RPMI8226 (cell line): ENCODE data around the gene NPIPB2.
"Not testable (repeated sequence)": the region's sequence is repeated elsewhere in the genome, so short reads cannot be mapped to it uniquely, and the experiment has no call there.

Experiments
- DNase-seq: peaks from one replicate; pipeline ENCODE4 v3.0.0-alpha.2; 2015

The NPIPB2 gene

DNA sequence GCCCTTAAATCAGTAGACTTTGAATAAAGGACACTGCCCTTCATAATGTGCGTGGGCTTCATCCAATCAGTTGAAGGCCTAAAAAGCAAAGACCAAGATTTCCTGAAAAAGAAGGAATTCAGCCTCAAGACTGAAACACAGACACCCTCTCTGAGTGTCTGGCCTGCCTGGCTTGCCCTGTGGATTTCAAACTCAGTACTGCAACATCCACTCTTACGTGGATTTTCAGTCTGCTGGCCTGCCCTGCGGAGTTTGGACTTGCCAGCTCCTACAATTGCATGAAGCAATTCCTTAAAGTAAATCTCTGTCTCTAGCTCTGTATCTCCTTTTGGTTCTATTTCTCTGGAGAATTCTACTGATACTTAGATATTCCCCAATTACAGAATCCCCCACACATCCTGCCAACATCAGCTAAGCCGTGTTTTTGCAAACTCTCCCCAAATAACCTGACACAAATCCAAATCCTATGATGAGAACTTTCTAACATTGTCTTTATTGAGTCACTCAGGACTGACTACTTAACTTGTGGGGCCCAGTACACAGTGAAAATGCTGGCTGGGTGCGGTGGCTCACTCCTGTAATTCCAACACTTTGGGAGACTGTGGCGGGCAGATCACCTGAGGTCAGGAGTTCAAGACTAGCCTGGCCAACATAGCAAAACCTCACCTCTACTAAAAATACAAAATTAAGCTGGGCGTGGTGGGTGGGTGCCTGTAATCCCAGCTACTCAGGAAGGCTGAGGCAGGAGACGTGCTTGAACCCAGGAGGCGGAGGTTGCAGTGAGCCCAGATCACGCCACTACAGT, 15.9 kb upstream of the NPIPB2 start:
- DNase-seq: no peak

DNA sequence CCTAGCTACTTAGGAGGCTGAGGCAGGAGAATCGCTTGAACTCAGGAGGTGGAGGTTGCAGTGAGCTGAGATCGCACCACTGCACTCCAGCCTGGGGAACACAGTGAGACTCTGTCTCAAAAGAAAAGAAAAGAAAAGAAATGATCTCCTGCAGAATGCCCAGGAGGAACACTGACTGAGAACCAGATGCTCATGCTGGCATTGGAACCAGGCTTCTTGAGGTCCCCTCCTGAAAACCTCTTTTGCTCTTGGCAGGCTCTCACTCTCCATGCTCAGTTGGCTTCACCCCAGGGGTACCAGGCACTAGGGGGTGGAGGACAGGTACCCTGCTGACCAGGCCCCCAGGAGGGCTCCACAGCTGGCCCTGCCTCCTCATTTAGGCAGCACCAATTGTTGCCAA, 14.7 kb upstream of the NPIPB2 start:
- DNase-seq: no peak

DNA sequence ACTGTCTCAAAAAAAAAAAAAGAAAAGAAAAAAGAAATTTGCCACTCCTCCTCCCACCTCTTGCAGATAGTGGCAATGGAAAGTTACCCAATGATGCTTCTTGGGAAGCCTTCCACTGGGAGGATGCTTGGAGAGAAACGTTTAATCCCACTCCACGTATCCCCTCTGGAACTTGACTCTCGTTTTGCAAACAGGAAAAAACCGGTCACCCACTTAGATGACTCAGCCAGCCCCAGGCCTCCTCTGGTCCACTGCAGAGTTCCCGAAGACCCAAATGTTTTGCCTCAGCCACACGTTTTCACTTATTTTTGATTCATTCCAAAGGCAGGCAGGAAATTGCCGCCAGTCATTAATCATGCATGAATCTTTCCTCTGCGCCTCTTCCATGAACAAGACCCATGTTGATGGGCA, 13.9 kb upstream of the NPIPB2 start:
- no peak for DNase-seq

DNA sequence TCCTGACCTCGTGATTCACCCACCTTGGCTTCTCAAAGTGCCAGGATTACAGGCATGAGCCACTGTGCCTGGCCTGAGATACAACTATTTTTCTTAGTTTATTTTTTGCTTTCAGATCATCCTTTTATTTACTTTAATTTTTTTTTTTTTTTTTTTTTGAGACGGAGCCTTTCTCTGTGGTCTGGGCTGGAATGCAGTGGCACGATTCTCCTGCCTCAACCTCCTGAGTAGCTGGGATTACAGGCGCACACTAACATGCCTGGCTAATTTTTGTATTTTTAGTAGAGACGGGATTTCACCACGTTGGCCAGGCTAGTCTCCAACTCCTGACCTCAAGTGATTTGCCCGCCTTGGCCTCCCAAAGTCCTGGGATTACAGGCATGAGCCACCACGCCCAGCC, 11.7 kb upstream of the NPIPB2 start:
- DNase-seq: not testable (repeated sequence)

DNA sequence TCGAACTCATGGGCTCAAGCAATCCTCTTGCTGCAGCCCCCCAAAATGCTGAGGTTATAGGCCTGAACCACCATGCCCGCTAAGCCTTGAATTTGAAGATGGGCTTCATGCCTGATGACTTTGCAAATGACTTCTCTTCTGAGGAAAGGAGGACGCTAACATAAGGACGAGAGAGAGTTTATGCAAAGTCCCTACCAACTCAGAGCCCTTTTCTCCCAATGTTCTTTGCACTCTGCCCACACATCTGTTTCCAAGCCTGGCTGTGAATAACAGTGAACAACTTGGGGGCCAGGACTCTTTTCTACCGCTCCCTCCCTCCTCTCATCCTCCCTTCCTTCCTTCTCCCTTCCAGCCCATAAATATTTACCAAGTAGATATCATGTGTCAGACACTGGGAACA, 8.5 kb upstream of the NPIPB2 start:
- DNase-seq: no peak

DNA sequence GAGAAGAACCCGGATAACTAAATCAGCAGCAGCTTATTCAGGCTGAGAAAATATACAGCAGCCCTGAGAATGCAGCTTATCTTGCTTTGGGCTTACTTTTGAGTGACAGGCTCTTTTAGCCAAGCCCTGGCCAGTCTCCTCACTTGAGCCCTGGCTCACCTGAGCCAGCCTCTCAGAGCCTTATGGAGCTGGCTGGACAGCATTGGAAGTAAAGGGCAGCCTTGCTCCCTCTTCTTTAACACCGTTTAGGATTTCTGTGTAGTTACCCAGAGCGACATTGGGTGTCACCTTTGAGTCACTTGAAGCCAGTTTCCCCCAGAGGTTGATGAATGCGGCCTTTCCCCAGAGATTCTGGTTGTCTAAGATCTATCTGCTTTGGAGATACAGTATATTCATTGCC, 7.7 kb upstream of the NPIPB2 start:
- DNase-seq: peak; percentile 75

DNA sequence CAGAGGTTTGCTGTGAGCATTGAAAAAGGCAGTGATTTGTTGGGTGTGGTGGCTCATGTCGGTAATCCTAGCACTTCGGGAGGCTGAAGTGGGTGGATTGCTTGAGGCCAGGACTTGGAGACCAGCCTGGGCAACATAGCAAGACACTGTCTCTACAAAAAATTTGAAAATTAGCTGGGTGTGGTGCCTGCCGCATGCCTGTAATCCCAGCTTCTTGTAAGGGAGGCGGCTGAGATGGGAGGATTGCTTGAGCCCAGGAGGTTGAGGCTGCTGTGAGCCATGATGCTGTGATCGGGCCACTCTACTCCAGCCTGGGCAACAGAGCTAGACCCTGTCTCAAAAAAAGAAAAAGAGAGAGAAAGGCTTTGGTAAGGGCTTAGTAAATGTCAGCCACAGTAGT, 7.0 kb upstream of the NPIPB2 start:
- DNase-seq: no peak

DNA sequence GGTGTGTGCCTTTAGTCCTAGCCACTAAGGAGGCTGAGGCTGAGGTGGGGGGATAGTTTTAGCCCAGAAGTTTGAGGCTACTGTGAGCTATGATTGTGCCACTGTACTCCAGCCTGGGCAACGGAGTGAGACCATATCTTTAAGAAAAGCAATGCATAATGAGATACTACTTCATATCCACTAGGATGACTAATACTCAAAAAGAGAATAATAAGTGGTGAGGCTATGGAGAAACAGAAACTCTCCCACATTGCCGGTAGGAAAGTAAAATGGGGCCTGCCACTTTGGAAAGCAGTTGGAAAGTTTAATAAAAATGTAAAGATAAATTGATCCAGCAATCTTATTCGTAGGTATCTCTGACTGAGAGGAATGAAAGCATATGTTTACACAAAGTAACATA, 4.6 kb upstream of the NPIPB2 start:
- no peak for DNase-seq

DNA sequence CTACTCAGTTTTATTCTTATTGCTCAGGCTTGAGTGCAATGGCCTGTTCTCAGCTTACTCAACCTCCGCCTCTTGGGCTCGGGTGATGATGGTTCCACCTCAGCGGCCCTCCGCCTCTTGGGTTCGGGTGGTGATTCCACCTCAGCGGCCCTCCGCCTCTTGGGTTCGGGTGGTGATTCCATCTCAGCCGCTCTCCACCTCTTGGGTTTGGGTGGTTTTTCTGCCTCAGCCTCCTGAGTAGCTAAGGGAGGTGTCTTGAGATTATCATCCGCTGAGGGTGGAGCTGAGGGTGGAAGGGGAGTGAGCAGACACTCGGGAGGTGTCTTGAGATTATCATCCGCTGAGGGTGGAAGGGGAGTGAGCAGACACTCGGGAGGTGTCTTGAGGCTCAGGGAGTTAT, 14.5 kb downstream of the NPIPB2 start:
- not testable (repeated sequence) for DNase-seq

DNA sequence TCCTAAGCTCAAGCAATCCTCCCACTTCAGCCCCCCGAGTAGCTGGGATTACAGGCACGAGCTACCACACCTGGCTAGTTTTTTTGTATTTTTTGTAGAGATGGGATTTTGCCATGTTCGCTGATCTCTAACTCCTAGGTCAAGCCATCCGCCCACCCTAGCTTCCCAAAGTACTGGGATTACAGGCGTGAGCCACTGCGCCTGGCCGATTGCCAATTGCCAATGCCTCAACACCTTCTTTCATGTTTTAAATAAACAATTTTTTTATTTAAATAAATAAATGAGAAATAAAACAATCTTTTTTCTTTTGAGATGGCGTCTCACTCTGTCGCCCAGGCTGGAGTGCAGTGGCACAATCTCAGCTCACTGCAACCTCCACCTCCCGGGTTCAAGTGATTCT, 17.8 kb downstream of the NPIPB2 start:
- not testable (repeated sequence) for DNase-seq

DNA sequence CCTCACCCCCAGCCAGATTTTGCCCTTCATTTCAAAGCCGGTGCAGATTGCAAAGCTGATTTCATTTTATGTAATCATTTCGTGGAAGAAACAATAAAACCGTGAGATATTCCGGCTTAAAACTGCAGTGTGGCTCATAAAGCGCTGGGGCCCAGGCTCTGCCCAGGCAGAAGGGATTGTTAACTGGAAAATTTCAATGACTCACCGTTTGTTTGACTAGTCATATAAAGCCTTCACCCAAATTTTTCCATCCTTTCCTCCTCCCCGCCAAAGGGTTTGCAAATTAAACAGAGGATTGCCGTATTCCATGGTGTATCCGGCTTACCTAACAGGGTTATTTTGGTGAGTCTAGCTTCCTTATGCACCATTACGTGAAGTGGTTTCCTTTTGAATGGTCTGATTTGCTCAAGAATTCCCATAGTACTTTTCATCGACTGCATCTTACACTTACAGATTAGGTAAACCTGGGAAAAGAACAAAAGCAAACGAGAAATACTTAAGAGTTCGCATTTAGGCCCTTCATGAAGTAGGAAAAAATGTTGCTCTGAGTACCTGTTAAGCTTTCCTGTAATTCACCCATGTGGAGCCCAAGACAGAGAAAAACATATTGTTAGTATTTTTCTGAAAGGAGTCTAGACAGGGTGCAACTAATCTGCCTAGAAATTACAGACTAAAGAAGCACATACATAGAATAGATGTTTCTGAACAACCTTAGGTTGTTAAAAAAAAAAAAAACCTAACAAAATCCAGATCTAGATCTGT, 25.1 kb downstream of the NPIPB2 start:
- no peak for DNase-seq

DNA sequence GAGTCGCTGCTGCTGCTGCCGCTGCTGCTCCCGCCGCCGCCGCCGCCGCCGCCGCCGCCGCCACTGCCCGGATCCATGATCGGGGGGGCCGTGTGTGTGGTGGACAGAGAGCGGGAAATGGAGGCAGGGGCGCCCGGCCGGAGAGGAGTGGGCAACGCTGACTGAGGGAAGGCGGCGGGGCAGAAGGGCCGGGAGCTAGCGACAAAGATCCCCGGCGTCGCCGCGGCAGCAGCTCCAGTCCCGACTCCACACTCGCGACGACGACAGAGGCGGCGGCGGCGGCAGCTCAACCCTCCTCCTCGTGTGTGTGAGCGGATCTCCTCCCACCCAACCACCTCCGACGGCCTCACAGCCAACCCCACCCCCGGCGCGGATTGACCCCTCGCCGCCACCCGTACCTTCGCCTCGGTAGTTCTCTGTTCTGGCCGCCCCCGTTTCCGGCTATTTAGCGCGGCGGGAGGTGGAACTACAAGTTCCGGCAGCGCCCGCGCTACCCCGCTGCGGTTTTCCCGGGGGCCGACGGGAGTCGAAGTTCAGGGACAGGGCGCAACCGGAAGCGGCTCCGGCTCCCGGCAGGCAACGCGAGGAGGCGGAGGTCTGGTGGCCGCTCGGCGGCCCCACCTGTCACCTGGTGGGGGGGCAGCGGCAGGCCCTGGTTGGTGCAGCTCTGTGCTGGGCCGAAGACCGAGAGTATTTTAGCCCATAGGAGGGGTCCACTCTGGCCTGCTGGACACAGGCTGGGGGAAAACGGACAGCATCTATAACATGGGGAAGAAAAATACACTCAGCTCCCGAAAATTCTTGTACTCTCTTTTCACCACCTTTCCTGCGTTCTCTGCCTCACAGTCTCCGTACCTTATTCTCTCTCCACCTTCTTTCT, 26.0 kb downstream of the NPIPB2 start, which contains the start of gene GSPT1:
TSS of gene GSPT1 (minus strand) at position 313 of the 880 bp plus-strand sequence. CDS start at position 77, 236 bp downstream.
- DNase-seq: peak; percentile 100

DNA sequence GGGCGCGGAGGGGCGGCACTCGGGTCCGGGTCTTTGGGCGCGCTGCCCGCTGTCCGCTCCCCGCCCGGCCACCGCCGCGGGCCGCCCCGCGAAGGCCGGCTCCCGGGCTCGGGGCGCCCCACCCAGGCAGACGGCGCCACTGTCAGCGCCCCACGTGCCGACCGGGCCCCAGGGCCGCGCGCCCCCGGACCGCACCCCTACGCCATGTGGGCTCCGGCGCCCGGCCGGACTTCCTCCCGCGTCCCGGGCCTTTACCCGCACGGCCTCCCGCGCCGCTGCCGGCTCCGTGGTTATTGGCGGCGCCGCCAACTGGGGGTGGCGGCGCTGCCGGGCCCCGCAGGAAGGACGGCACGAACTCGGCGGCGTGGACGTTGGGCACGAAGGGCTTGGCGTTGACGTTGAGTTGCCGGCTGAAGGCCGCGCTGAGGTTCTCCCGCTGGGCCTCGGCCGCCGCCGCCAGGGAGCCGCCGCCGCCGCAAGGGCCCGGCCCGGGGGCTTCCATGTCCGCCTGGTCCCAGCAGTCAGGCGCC, 26.7 kb downstream of the NPIPB2 start:
- peak; percentile 65 for DNase-seq

DNA sequence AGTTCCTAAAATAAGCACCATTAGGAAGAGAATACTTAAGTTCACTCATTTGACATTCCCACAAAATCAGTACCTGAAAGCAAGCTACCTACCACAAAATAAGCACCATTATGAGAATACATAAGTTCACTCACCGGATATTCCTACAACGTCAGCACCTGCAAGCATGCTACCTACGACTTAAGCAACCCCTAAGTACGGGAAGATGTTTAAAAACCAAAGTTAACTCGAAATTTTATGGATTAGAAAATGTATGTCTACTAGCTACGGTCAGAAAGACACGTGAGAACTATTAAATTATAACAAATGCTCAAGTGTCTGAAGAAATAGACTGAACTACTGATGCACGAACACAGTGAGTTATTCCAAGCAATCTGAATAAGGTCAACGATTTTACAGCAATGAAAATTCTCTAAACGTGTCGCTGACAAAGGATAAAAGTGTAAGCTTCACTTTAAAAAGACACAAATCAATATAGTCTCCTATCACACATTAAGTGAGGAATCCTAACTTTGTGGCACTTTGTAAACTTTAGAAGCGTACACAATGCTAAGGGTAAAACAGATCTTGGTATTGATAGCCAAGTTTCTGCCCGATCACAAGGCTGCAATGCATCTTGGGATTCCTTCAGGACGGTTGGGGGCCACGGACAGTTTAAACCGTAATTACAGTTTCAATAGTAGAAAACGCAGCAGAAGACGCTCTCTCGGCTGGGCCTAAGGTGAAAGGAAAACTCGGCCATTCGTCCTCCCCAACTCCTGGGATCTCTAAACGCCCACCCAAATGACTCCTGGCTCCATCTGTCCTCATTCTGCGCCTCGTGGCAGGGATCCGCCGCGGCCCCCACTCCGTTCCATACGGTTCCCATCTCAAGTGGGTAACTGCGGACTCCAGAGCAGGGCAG, 27.4 kb downstream of the NPIPB2 start:
- DNase-seq: peak; percentile 52

DNA sequence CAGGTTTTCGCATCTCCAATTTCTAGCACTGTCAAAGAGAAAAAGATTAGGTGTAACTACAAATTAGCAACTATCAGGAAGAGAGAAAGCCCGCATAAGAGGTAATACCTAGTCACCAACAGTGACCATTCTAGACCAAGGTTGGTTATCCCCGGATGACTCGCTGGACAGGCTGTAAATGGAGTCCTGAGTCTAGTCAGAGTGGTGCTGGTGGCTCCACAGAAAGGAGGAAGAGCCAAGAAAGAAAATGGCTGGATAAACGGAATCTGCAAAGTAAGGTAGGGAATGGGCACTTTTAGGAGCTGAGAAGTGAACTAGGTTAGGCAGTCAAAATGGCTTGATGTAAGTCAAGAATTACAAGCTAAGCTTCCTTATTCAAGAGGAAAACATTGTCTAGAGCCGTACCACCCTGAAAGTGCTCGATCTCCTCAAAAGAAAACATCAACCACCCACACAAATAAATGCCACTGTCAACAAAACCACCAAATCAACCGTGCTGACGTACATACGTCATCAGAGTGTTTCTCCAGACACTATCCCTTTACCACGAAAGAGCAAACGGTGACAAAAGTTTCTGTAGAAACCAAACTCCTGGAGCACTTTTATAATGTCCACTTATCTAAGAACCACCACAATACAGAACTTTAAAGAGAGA, 28.3 kb downstream of the NPIPB2 start:
- DNase-seq: peak; percentile 30

DNA sequence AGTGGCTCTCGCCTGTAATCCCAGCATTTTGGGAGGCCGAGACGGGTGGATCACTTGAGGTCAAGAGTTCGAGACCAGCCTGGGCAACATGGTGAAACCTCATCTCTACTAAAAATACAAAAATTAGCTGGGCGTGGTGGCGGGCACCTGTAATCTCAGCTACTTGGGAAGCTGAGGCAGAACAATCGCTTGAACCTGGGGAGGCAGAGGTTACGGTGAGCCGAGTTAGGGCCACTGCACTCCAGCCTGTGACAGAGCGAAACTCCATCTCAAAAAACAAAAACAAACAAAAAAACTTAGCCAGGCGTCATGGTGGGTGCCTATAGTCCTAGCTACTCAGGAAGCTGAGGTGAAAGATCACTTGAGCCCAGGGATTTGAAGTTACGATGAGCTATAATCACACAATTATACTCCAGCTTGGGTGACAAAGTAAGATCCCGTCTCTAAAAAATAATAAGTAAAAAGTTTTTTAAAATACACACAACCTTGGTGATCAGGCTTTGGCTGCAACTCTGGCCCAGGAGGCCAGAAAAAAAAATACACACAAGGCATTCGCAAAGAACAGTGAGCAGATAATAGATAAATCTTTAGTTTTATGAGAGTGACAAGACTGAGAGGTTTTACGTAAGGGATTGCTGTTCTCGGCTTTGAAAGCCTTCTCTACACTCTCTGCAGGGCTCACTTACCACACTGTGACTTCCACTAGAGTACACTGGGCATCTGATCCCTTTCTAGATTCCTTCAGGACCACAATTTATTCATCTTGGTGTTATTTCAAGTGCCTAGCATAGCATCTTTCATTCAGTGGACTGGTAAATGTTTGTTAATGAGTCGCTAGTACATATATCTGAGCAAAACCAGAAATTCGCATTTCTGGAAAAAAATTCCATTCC, 31.9 kb downstream of the NPIPB2 start:
- no peak for DNase-seq

DNA sequence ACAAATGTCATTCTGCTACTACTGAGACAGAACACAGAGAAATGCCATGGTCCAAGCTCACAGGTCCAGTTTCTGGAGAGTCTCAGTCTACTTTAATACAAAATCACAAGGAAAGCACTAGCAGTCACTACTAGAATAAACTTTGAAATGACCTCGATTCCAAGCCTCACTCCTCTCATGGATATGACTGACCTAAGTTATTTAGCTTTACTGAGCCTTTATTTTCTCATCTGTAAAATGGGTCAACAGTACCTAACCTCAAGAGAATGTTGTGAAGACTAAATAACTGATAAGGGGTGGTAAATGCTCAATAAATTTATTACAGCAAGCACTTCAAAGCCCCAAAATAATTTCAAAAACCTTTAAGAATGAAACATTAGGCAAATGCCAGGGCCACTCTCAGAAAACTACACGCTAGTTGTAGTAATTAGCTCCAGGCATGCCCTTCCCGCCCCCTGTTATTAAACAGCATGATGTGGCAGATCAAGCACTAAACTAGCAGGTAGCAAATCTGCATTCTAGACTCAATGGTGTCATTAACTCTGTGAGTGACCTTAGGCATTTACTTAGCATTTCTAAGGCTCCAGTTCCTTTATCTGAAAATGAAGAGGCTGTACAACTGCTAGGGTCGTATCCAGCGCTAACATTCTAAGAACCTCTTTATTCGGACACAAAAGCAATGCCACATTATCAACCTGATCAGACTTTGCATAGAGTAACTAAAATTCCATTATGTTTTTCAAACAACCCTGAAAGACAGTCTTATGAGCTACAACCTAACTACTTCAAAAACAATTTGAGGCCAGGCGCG, 34.5 kb downstream of the NPIPB2 start:
- DNase-seq: no peak

DNA sequence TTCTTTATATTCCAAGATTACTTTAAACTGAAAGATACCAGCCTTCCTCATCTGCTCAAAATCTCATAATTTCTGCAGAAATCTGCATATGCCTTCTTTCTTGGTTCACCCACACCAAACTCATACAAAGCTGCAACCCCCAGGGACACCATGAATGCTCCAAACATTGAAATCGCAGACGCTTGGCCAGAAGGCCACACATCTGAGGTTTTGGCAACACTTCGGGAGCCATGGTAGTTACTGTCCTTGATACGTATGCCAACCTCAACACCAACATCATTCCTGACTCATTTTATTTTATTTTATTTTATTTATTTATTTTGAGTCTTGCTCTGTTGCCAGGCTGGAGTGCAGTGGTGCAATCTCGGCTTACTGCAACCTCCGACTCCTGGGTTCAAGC, 37.9 kb downstream of the NPIPB2 start:
- DNase-seq: no peak

DNA sequence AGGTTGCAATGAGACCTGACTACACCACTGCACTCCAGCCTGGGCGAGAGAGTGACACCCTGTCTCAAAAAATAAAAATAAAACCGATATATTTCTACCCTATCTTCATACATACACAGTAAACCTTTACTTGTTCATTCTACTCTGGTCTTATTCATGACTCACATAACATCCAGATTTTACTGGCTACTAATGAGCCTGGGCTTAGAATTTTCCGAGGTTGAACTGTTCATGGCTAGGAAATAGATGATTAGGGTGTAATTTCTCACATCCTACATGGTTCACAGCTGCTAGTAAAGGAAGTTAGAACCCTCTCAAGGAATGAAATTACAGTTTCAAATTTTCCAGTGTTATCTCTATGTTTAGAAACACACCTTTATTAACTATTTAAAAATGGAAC, 40.8 kb downstream of the NPIPB2 start:
- no peak for DNase-seq
